RWPE1 (cell line): ENCODE results near the gene MUC5B.

Experiments
- CTCF ChIA-PET: fragments of 350-600 bp; sonication (Branson Sonifier 250); formaldehyde crosslinking; extraction: SDS; loops from one replicate; lab custom pipeline; 2021; lab: Yijun Ruan, JAX
- POLR2A ChIA-PET: fragments of 400-600 bp; formaldehyde crosslinking; extraction: SDS; loops from one replicate; lab custom pipeline; 2020; ENCODE audit warnings: antibody characterized with exemption; ENCODE audit not compliant: low non-redundant PET; lab: Yijun Ruan, JAX
- DNase-seq: peaks from one replicate; pipeline ENCODE4 v3.0.0; 2012; ENCODE audit warnings: low spot score
- H3K27ac ChIP-seq: fragments of 450-650 bp; 2 replicates; pipeline ENCODE4 v1.5.1; 2017
- TF ChIP-seq, protein P1 (sequence below): fragments of 450-650 bp; conservative IDR thresholded peaks from 2 replicates; pipeline ENCODE4 v1.5.1; 2017; ENCODE audit warnings: low read depth, mild to moderate bottlenecking

Gene MUC5B

DNA sequence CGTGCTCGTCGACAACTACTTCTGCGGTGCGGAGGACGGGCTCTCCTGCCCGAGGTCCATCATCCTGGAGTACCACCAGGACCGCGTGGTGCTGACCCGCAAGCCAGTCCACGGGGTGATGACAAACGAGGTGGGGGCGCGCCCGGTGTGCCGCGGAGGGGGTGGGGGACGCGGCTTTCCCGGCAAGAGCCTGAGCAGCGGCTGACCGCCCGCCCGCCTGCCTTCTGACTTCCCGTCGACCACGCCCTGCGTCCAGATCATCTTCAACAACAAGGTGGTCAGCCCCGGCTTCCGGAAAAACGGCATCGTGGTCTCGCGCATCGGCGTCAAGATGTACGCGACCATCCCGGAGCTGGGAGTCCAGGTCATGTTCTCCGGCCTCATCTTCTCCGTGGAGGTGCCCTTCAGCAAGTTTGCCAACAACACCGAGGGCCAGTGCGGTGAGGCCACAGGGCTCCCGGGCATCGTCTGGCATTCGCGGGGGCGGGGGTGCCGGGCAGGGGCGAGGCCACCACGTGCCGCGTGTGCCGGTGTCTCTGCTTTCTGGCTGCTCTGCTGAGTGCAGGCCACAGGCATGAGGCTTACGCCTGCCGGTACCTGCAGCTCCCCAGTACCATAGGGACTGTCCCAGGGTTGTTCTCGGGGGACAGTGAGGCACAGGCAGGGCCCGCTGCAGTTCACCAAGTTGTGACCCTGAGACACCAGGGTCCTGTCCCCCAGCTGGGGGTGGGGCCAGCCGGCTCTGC, 28.5 kb upstream of the MUC5B start:
- ChIA-PET CTCF (interaction anchor here (0.6 kb wide), 1 partner anchor 59 kb away, joined by 3 read pairs; no protein-coding TSS in a partner anchor), POLR2A (no interaction called here)
- no peak for DNase-seq
- TF ChIP-seq, protein P1, sequence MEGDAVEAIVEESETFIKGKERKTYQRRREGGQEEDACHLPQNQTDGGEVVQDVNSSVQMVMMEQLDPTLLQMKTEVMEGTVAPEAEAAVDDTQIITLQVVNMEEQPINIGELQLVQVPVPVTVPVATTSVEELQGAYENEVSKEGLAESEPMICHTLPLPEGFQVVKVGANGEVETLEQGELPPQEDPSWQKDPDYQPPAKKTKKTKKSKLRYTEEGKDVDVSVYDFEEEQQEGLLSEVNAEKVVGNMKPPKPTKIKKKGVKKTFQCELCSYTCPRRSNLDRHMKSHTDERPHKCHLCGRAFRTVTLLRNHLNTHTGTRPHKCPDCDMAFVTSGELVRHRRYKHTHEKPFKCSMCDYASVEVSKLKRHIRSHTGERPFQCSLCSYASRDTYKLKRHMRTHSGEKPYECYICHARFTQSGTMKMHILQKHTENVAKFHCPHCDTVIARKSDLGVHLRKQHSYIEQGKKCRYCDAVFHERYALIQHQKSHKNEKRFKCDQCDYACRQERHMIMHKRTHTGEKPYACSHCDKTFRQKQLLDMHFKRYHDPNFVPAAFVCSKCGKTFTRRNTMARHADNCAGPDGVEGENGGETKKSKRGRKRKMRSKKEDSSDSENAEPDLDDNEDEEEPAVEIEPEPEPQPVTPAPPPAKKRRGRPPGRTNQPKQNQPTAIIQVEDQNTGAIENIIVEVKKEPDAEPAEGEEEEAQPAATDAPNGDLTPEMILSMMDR: no peak
- no peak overlapping the region for H3K27ac ChIP-seq

DNA sequence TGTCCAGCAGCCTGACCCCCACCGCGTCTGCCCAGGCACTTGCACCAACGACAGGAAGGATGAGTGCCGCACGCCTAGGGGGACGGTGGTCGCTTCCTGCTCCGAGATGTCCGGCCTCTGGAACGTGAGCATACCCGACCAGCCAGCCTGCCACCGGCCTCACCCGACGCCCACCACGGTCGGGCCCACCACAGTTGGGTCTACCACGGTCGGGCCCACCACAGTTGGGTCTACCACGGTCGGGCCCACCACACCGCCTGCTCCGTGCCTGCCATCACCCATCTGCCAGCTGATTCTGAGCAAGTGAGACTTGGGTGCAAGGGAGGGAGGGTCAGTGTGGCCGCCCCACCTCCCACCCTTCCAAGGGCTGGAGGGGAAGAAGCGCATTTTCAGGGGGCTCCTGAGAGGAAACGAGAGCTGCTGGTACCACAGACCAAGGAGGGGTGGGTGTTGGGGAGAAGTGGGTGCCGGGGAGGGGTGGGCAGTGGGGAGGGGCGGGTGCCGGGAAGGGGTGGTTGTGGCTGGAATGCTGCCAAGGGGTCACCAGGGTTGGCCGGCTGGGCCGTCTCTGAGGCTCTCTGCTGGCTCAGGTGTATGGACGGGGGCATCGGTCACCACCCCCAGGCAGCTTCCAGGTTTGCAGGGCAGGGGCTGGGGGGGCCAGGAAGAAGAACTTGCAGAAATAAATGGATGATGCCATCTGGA, 27.7 kb upstream of the MUC5B start:
- CTCF ChIA-PET: interaction anchor here (0.6 kb wide), 1 partner anchor 58 kb away, joined by 3 read pairs; no protein-coding TSS in a partner anchor
- POLR2A ChIA-PET: no interaction called here
- TF ChIP-seq, protein P1: no peak
- DNase-seq: no peak
- no peak overlapping the region for H3K27ac ChIP-seq

DNA sequence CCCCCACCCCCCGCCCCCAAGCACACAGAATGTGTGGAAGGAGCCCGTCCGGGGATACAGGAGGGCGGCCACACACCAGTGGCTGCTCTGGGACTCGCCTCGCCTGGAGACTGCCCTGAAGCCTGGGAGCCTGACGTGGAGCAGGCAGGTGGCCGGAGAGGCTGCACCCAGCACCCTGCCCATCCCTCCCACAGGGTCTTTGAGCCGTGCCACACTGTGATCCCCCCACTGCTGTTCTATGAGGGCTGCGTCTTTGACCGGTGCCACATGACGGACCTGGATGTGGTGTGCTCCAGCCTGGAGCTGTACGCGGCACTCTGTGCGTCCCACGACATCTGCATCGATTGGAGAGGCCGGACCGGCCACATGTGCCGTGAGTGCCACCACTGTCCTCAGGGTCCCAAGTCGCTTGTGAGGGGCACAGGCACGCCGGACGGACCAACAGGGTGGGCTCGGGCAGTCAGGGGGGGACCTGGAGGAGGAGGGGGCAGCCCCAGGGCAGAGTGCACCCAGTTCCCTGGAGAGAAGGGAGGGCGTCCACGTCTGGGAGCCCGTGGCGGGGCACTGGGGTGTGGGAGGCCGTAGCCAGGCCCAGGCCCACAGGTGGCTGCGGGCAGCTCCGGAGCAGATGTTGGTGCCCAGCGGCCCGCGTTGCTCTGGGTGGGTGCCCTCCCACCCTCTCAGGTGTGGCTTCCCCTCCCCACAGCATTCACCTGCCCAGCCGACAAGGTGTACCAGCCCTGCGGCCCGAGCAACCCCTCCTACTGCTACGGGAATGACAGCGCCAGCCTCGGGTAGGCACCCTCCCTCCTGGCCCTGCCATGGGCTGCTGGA, 27.0 kb upstream of the MUC5B start:
- TF ChIP-seq, protein P1: no peak
- DNase-seq: no peak
- POLR2A ChIA-PET: no interaction called here

DNA sequence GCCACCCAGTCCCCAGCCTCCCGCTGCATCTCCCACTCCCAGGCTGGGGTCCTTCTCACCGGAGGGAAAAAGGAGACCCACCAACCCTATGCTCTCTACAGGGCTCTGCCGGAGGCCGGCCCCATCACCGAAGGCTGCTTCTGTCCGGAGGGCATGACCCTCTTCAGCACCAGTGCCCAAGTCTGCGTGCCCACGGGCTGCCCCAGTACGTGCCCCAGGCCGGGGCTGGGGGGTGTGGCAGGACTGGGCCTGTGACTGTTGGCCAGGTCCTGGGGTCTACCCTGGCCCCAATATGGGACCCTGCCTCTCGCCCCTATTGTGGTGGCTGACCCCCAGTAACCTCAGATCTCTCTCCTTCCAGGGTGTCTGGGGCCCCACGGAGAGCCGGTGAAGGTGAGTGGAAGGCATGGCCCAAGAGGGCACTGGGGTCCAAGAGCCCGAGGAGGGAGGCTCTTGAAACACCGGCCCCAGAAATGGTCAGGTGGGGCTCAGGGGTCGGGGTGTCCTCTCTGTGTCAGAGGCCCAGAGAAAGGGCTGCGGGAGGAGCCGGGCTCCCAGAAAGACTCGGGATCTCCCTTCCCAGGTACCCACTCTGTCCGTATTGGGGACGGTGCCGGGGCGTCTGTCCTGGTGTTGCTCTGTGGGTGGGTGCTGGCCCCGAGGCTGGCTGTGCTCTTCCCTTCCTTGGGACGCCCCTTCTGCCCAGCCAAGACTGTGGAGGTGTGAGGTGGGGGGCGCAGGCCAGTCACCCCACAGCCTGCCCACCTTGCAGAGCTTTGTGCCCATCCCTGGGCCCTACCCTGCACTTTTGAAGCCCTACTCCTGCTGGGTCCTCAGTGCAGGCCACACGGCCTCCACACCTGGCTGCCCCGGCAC, 26.1 kb upstream of the MUC5B start:
- CTCF ChIA-PET: interaction anchor here (0.7 kb wide), 1 partner anchor 309 kb away, joined by 3 read pairs; no protein-coding TSS in a partner anchor
- no peak for DNase-seq
- POLR2A ChIA-PET: no interaction called here
- no peak overlapping the region for H3K27ac ChIP-seq
- TF ChIP-seq, protein P1: no peak

More for the DNA sequence above, 27.0 kb upstream of the MUC5B start:
- CTCF ChIA-PET: no interaction called here
- H3K27ac ChIP-seq: no peak overlapping the region

DNA sequence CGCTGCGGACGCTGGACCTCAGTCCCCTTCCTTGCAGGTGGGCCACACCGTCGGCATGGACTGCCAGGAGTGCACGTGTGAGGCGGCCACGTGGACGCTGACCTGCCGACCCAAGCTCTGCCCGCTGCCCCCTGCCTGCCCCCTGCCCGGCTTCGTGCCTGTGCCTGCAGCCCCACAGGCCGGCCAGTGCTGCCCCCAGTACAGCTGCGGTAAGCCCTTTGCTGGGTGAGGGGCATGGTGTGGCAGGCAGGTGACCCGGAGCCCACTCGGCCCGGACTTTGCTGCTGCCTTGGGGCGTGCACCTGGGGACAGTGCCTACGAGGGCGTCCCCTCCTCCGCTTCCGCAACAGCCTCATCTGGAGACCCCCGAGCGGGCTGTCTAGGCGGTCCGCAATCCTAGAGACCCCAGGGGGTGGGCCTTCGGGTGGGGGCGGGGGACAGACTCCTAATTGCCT, 25.4 kb upstream of the MUC5B start:
- ChIA-PET POLR2A (no interaction called here), CTCF (interaction anchor here (0.7 kb wide), 1 partner anchor 309 kb away, joined by 3 read pairs; no protein-coding TSS in a partner anchor)
- DNase-seq: no peak
- no peak overlapping the region for H3K27ac ChIP-seq
- TF ChIP-seq, protein P1: no peak
